HG03460 (cell line): ENCODE data around the gene ZBTB20.

ENCODE experiments used
- ATAC-seq: cut with Tn5 transposase; IDR thresholded peaks from one replicate; pipeline ENCODE4 v1.9.1; 2021; ENCODE audit not compliant: unreplicated experiment

Gene ZBTB20

DNA sequence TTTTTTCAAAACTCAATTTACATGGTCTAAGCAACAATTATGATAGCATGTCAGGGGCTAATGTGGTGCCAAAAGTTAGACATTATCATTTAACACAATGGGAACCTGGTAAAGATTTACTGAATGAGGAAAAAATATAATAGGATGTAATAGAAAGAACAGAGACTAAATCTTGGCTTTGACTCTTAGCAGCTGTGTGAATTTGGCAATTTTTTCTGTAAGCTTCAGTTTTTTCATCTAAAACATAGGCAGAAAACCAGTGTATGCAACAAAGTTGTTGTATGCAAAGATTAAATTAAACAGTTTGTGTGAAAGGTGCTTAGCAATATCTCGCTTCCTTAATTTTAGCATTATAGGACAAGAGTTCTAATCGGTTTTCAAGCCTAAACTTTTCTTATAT lies 57.6 kb downstream of the ZBTB20 start:
- ATAC-seq: no peak

DNA sequence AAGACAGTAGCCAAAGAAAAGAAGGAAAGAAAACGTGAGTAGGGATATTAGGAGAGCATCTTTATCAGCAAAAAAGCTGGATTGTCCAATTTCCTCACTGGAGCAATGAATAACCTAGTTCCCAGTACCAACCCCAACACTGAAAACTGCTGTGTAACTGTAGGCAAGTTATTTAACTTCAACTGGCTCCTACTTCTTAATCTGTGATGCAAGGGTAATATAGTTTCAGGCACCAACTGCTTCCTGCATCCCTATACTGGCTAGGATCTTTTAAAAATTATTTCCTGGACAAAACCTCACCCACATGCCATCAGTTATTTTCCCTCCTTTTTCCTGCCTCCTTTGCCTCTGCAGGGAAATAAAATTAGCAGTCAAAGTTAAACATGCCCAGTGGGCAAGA lies 59.6 kb downstream of the ZBTB20 start:
- no peak for ATAC-seq

DNA sequence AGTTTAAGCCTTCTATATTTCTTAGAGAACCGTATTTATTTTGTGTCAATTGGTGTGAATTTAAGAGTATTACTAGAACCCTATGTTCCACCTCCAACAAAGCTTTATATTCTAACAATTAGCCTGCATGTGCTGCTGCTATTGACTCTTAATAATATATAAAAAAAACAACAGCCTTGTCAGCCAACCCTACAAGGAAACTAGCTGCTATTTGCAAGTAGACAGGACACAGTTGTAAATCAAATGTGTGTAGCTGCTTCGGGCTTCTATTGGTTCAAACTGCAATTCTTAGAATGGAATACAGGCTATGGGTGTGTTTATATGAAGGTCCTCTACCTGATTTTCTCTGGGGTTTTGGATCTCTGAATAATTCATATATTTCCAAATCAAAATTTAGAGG lies 60.7 kb downstream of the ZBTB20 start:
- ATAC-seq: no peak

DNA sequence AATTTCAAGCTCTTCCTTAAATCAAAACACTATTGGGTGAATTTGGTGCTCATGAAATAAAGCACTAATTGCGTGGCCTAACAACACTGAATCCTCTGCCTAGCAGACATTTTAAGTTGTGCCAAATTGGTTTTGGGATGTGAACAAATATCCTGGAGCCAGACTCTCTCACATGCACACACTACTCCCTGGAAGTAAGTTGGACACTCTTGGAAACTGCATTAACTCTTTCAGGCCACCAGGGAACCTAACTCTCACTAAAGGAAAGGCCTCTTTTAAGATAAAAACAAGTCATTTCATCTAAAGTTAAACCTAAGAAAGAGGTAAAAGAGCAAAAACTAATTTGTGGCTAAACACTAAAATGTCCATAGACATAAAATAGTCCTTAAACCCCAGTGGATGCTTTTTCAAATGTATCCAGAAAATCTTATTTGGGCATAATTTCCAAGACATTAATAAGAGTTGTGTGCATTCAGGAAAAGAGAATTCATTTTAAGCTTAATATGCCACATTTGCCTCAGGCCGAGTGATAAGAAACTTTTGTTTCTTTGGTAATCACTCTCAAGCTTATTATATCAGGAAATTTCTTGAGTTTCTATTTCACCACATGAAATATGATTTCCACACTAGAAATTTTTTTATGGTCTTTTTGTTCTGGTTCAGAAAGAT lies 61.8 kb downstream of the ZBTB20 start:
- no peak for ATAC-seq

DNA sequence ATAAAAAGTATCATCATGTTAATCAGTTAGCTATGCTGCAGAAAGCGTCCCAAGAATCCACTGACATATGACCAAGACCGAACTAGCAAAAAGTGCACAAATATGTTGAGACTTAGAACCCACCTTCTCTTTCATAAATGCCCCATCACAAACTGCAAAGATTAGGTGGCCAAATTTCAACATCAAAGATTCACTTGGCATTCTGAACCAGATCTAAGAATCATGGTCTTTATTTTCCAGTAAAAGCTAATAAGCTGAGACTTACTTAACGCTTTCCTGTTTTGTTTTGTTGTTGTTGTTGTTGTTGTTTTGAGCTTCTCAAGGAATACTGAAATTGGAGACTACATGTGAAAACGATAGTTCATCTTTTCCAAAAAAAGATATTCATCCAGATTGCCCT lies 62.4 kb downstream of the ZBTB20 start:
- no peak for ATAC-seq

DNA sequence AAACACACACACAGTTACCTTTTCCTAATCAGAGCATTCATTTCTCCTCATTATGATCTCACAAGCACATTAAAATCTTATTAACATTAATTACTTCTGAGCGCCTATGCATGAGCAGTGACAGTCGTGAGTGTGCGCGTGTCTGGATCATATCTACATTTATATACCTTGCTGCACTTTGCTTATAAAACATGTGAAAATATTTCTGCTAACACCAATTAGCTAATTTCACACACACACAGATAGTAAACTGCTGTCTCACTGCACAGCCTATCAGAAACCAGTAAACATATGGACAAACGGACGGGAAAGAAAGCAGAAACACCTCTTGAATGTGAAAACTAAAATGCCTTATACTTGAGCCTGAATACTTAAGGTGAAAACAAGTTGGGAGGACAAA lies 64.8 kb downstream of the ZBTB20 start:
- no peak for ATAC-seq

DNA sequence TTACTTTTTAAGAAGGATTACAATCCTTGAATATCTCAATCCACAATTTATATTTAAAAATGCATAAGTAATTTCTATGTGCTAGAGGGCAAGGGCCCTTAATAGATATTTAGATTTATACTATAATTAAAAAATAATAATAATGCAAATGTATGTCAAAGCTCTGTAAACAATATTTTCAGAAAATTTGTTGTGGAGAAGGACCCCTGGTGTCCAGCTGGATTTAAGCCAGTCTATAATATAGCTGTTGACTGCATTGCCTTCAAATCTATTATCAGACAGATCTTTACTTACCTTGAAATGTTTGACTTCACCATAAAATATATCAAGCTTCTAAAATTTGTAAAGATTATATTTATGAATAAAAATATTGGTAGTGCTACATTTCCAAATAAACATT lies 65.6 kb downstream of the ZBTB20 start:
- ATAC-seq: no peak

DNA sequence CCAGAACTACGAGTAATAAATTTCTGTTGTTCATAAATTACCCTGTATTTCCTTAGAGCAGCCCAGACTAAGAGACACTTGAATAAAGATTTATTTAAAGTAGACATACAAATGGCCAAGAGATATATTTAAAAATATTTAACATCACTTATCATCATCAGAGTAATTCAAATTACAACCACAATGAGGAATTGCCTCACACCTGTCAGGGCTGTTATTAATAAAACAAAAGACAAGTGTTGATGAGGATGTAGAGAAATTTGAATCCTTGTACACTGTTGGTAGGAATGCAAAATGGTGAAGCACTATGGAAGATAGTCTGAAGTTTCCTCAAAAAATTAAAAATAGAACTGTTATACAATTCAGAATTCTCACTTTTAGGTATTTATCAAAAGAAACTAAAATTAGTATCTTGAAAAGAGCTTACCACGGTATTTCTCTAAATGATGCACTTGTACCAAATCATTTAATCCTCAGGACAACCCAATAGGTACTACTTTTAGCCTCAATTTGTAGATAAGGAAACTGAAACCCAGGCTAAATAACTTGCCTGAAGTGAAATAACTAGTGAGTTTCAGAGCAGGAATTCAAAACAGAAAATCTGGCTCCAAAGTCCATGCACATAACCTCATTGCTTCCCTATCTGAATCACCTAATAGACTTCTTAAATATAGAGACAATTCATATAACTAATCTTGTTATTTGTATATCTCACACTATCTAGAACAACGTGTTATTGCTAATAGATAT lies 69.4 kb downstream of the ZBTB20 start:
- ATAC-seq: no peak

DNA sequence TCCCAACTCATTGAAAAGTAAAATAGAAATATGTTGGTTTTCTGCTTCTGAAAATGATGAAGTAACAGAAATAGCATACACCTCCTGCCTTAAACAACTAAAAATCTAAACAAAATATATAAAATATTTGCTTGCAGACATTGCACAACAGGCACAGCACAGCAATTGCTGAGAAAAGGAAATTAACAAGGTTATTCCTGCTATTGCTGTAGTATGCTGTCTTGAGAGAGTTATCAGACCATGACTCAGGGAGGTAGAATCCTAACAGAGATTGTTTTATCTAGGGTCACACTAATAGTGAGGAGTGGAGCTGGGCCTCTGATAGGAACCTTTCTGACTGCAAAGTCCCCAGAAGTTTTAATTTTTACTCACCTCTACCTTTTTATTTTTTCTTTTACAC lies 72.6 kb downstream of the ZBTB20 start:
- no peak for ATAC-seq

DNA sequence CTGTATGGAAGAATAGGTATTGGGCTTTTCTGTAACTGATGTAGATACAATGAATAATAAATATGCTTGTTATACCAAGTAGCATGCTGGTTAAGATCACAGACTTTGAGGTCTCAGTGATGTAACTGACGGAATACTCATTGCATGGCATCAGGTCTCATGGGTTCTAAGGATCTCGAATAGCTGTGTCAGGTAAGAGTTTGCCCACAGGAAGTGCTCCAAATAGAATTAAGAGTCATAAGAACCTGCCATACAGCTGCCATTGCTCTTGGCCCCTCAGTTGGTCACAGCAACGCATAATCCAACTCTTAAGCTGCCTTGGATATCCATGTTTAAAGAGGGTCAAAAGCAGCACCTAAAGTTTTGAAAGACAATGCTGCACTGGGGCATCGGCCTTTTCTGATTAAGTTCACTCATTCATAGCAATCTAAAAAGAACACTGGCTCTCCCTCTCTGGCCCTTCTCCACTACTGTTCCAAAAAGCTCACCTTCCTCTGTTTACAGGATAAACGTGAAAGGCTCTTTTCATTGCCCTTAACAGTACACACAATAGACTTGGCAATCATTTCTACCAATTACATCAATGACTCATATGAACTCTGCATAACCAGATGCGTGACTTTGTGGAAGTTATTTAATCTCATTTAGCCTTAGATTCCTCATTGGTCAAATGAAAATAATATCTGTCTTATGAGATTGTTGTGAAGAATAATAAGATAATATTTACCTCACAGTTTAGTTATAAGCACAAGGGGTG lies 74.6 kb downstream of the ZBTB20 start:
- ATAC-seq: no peak

DNA sequence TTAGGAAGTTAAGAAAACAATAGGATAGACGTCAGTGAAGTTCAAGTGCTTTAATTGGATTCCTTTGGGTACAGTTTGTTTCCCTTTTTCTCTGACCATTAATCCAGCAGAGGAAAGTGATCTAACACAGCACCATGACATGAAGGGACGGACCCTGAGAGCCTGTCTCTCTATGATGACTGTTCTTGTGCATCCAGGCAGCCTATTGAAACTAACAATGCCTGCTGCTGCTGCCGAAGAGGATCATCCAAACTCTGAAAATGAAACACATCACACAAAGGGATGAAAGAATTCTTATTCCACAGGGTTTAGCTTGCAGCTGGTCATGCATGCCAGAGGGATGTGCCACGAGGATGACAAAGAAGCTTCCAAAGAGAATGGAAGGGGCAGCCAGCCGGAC lies 75.5 kb downstream of the ZBTB20 start:
- no peak for ATAC-seq

DNA sequence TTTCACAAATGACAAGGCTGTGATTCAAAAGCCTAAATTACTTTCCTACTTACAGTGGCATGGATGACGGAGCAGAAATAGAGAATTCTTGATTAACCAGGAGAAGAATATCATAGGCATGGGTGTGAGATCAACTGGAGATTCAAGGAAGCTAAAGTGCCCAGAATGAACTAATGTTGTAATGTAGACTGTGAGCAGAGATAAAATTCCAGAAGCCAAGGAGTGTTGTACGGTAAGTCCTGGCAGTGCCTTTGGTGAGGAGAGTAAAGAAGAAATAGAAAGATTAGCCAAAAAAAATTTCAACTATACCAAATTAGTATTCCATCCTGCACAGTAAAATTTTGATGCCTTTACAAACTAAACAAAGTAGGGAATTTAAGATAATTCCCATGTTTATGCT lies 75.9 kb downstream of the ZBTB20 start:
- ATAC-seq: no peak

DNA sequence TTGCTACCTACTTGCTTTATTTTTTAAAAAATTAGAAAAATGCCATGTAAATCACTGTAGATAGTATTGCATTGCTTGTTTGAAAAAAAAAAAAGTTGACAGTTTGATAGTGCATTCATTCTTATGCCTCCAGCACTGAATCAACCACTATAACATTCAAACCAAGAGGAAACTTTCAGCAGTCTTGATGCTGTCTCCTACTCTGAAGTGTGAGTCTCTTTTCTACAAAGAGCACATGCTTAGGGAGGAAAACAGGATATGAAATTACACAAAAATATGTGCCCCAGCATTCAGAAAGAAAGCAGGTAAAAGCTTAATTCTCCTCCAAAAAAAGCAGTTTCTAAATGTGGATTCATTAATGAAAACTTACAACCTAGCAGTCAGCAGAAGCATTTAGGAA lies 78.3 kb downstream of the ZBTB20 start:
- ATAC-seq: no peak

DNA sequence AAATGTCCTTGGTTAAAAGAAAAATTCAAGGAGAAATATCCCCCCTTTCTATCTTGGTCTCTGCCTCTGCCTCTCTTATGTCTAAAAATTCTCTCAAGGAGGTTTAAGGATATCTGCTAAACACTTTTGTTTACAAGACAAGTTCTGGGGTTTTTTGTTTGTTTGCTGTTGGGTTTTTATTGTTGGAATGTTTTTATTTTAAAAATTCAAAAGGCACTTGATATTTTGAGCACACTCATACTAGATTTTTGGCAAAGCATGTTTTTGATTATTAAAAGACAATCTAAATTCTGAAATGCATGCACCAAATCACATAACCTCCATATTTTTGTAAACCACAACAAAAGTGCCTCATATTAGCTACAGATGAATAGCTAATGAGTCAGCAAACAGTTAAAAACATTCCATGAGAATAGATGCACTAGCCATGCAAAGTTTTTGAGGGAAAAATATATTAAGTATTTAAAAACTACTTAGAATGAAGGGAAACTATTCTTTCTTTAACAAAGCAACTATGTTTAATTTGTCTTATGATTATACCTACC lies 84.6 kb downstream of the ZBTB20 start:
- ATAC-seq: no peak

DNA sequence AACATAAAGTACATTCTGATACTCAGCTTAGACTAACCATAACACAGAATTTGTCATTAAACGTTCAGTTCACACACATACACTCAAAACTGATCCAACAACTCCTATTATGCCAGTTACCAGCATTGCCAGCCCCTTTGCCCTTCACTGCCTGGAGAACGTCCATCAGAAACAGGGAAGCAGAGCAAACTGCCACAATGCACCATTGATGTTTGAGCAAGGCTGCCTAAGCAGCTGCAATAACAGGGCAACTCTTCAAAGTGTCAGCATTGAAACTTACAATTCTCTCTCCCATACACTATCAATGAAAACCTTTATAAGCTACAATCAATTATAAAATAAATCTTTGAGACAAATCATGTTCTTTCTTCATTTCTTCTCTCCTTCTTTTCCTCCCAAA lies 85.1 kb downstream of the ZBTB20 start:
- ATAC-seq: no peak

DNA sequence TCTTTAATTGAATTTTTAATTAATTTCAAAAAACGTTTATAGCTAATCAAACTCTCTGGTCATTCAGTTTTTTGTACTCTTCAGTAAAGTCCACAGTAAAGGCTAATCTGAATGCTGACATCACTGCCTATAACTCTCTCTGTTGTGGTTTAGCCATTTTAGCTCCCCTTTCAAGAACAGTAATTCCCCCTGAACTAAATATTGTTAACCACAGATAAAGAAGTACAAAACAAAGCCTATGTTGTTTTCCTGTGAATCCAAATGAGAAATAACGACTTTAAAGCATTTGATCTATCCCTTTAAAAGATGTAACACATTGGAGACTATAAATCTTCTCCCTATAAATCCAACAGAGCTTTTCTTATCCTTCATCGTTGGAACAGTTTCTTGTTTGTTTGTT lies 94.2 kb downstream of the ZBTB20 start:
- ATAC-seq: no peak

DNA sequence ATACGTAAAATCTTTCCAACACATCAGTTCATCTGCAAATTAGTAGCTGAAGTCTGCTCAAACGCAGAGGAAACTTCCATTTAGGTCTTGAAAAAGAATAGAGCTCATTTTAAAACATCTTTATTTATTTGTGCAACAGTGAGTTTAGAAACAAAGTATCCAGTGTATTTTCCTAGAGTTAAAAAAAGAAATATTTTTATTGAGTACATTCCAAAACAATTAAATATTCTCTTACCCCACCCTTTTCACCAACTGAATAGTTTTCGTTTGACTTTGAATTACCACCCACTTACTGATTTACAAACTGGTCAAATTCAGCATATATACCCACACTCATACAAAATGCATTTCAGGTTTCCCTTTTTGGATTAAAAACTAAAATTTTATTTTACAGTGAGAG lies 104.7 kb downstream of the ZBTB20 start:
- ATAC-seq: no peak

DNA sequence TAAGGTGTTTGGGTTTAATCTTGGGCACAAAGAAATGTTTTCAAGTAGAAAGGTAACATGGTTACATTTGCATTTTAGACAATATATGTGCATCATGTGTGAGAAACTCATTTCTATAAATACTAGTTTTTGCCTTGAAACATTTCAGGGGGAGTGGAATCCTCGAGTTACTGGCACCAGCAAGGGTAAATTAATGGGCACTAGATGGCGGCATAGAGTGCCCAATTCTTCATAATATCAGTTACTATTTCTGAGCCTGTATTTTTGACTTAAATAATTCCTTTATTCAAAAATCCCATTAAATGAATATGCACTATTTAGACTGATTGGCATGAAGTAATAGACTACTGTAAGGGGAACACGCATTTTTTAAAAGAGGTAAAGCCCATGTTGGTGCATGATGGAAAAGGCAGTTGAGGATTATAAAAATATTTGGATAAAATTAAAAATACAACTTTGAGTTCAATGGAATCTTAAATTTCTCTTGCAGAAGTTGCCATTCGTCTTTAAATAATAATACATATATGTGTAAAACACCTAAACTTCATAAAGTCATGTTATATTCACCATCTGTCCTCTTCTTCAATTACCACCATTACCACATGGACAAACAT lies 106.3 kb downstream of the ZBTB20 start:
- no peak for ATAC-seq

DNA sequence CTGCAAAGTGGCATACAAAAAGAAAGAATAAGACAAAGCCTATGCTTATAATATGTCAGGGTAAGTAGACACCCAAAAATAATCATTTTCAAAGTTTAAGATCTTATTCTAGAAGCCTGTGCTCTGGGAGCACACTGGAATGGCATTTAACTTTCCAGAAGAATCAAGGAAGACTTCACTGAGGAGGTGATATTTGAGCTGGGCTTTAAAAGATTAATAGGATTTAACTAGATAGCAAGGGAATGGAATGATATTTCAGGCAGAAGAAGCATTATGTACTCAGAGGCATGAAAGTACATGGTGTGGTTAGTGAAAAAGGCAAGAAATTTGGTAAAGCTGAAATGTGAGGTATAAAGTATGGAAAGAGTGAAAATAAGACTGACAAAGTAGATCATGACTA lies 106.8 kb downstream of the ZBTB20 start:
- ATAC-seq: no peak

DNA sequence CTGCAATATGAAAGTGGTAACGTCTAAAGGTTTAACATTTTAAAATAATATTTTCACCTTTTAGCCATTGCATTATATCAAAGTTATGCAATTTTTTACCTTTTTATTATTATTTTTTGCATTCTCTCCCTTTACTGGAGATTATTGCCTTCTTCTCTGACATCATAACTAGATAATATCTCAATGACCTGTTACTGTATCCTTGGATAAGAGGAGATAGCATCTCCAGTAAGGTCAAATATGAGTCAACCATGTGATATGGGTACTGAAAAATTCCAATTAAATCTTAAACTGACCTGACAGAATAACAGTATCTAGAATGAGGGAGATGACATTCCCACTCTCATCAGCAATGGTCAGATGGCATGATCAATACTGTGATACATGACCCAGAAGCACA lies 108.3 kb downstream of the ZBTB20 start:
- no peak for ATAC-seq

DNA sequence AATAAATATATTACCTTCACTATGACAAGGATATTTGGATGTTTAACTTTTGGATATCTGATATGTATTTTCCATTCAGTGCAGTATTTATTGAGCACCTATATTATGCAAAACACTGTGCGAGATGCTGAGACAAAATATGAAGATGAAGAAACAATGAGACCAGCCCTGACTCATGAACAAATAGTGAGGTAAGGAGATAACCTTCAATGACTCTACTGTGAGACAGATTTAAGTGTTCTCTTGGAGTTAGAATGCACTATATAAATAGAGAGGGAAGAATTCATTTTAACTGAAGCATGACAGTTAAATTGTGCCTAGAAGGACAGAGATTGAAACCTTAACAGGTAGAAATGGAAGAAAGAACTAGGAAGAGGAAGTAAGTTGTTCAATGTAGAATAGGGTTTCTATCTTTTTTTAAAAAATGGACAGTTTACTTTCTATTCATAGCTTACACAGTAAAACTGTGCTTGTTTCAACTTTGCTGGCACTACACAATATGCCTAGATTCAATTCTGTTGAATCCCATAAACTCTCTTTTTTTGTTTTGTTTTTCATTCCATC lies 124.2 kb downstream of the ZBTB20 start:
- no peak for ATAC-seq
